GDM1 (cell line): ENCODE data around the gene LRRC56.

Experiments used
- DNase-seq: peaks from one replicate; lab custom pipeline; 2025; lab: John Stamatoyannopoulos, UW

LRRC56 gene

GRCh38 chr11:575313-575995, 38.1 kb downstream of the LRRC56 start:
- no peak for DNase-seq

- peak; percentile 85 for DNase-seq
Observed at GRCh38 chr11:575996-576768, 38.9 kb downstream of the LRRC56 start, which contains the start of gene PHRF1. PHRF1 (plus strand) TSS chr11:576470; CDS start chr11:581513, 5,043 bp downstream.

- DNase-seq: no peak
Observed at GRCh38 chr11:576811-577610, 39.7 kb downstream of the LRRC56 start.

- no peak for DNase-seq
Observed at GRCh38 chr11:577611-577894, 40.2 kb downstream of the LRRC56 start.

- DNase-seq: no peak
Observed at GRCh38 chr11:578276-579035, 41.1 kb downstream of the LRRC56 start.

GRCh38 chr11:579830-580601, 42.7 kb downstream of the LRRC56 start:
- no peak for DNase-seq

- no peak for DNase-seq
Observed at GRCh38 chr11:581342-581741, 44.0 kb downstream of the LRRC56 start.

GRCh38 chr11:581752-582151, 44.4 kb downstream of the LRRC56 start:
- no peak for DNase-seq

GRCh38 chr11:584287-584686, 47.0 kb downstream of the LRRC56 start:
- no peak for DNase-seq

GRCh38 chr11:586376-587316, 49.3 kb downstream of the LRRC56 start:
- DNase-seq: no peak

GRCh38 chr11:587546-587945, 50.2 kb downstream of the LRRC56 start:
- DNase-seq: no peak

GRCh38 chr11:587978-588380, 50.7 kb downstream of the LRRC56 start:
- no peak for DNase-seq

- DNase-seq: no peak
Observed at GRCh38 chr11:589798-590197, 52.5 kb downstream of the LRRC56 start.

GRCh38 chr11:590997-591396, 53.7 kb downstream of the LRRC56 start:
- DNase-seq: no peak

- DNase-seq: no peak
Observed at GRCh38 chr11:592501-592900, 55.2 kb downstream of the LRRC56 start.

- no peak for DNase-seq
Observed at GRCh38 chr11:592918-593317, 55.6 kb downstream of the LRRC56 start.

GRCh38 chr11:593347-593746, 56.0 kb downstream of the LRRC56 start:
- no peak for DNase-seq

GRCh38 chr11:595400-595799, 58.1 kb downstream of the LRRC56 start:
- DNase-seq: no peak

- DNase-seq: peak; percentile 39
Observed at GRCh38 chr11:596374-596773, 59.0 kb downstream of the LRRC56 start.

GRCh38 chr11:597166-597725, 59.9 kb downstream of the LRRC56 start:
- no peak for DNase-seq
